GM23248 (cell line): ENCODE results near the gene MRPS14. TPM values are rescaled to one million over a fixed set of nuclear protein-coding genes. Genes with fewer than 3 reads are reported as not detected.

ENCODE experiments used
- DNase-seq: peaks from one replicate; pipeline ENCODE4 v3.0.0-alpha.2; 2015
- H2AFZ ChIP-seq: fragments of 200-600 bp; sonication (generic); 2 replicates; pipeline ENCODE4 v1.6.1; 2016; ENCODE audit warnings: antibody characterized with exemption
- H3F3A ChIP-seq: fragments of 200-600 bp; sonication (generic); 2 replicates; pipeline ENCODE4 v1.6.1; 2016; ENCODE audit warnings: mild to moderate bottlenecking, antibody characterized with exemption, mixed run types; ENCODE audit not compliant: insufficient read depth
- H3K27ac ChIP-seq: fragments of 200-600 bp; sonication (generic); 2 replicates; pipeline ENCODE4 v1.5.1; 2016; ENCODE audit warnings: mild to moderate bottlenecking
- H3K27me3 ChIP-seq: fragments of 200-600 bp; sonication (generic); replicated peaks from 2 replicates; pipeline ENCODE4 v1.6.1; 2016; ENCODE audit warnings: mild to moderate bottlenecking; ENCODE audit not compliant: insufficient read depth
- H3K36me3 ChIP-seq: fragments of 200-600 bp; sonication (generic); 2 replicates; pipeline ENCODE4 v1.6.1; 2016; ENCODE audit warnings: low read depth, mild to moderate bottlenecking
- H3K4me1 ChIP-seq: fragments of 200-600 bp; sonication (generic); 2 replicates; pipeline ENCODE4 v1.6.1; 2016; ENCODE audit warnings: mild to moderate bottlenecking; ENCODE audit not compliant: insufficient read depth
- H3K4me2 ChIP-seq: fragments of 200-600 bp; sonication (generic); one replicate; pipeline ENCODE4 v1.6.1; 2016; ENCODE audit warnings: mild to moderate bottlenecking; ENCODE audit not compliant: unreplicated experiment
- H3K4me3 ChIP-seq: fragments of 200-600 bp; sonication (generic); 2 replicates; pipeline ENCODE4 v1.5.1; 2016; ENCODE audit warnings: mild to moderate bottlenecking
- H3K79me2 ChIP-seq: fragments of 200-600 bp; sonication (generic); 2 replicates; pipeline ENCODE4 v1.6.1; 2016; ENCODE audit warnings: mild to moderate bottlenecking; ENCODE audit not compliant: insufficient read depth
- H3K9ac ChIP-seq: fragments of 200-600 bp; sonication (generic); 2 replicates; pipeline ENCODE4 v1.6.1; 2016; ENCODE audit warnings: mild to moderate bottlenecking
- H3K9me2 ChIP-seq: fragments of 200-600 bp; sonication (generic); 2 replicates; pipeline ENCODE4 v1.6.1; 2016; ENCODE audit warnings: mixed run types, mild to moderate bottlenecking, moderate library complexity; ENCODE audit not compliant: insufficient read depth
- H3K9me3 ChIP-seq: fragments of 200-600 bp; sonication (generic); one replicate; pipeline ENCODE4 v1.6.1; 2017; ENCODE audit warnings: low read depth
- H4K20me1 ChIP-seq: fragments of 200-600 bp; sonication (generic); 2 replicates; pipeline ENCODE4 v1.6.0; 2016; ENCODE audit not compliant: insufficient read depth
- EZH2 ChIP-seq: fragments of 200-600 bp; sonication (generic); IDR thresholded peaks from 2 replicates; pipeline ENCODE4 v1.6.1; 2018; ENCODE audit warnings: antibody characterized with exemption, mild to moderate bottlenecking; ENCODE audit not compliant: insufficient read depth, poor library complexity, severe bottlenecking
- EZH2phosphoT487 ChIP-seq: fragments of 200-600 bp; sonication (generic); IDR thresholded peaks from 2 replicates; pipeline ENCODE4 v1.6.1; 2018; ENCODE audit warnings: antibody characterized with exemption, moderate library complexity, mild to moderate bottlenecking, low read depth; ENCODE audit not compliant: insufficient read depth
- WGBS, 2 experiments: methylation state at CpG; one replicate each; pipeline ENCODE4 v1.1.6; 2015 to 2017; ENCODE audit warnings: low lambda C conversion rate in 2 of 2, low coverage in 1 of 2; ENCODE audit errors: missing lambda C conversion rate in 2 of 2; 5-methylcytosine and 5-hydroxymethylcytosine counted together
- in situ Hi-C: fragments of 300-500 bp; cut with MboI; formaldehyde crosslinking; loops from 2 replicates; pipeline ENCODE4 v1.15.0; 2020
- polyA plus RNA-seq: library from polyadenylated mRNA; unstranded; fragments of >200 nt; fragmentation: Nextera tagmentation; extraction: Ambion mirVana; gene quantifications from 2 replicates; pipeline ENCODE4 v1.2.1, GENCODE V29; 2016
- small RNA-seq: library from RNA; depleted of rRNA; stranded (forward); fragments of <200 nt; gene quantifications from one replicate; pipeline ENCODE3, GENCODE V24; 2014; ENCODE audit warnings: low read depth, low replicate concordance
- total RNA-seq: library from RNA; depleted of rRNA; stranded (reverse); fragments of >200 nt; shearing (Covaris generic); gene quantifications from 2 replicates; pipeline ENCODE4 v1.2.3, GENCODE V29; 2014; rRNA removed

MRPS14 gene
- total and polyA plus RNA-seq, 2 experiments from 2014 or later = 19.6 to 63.7 TPM

DNA sequence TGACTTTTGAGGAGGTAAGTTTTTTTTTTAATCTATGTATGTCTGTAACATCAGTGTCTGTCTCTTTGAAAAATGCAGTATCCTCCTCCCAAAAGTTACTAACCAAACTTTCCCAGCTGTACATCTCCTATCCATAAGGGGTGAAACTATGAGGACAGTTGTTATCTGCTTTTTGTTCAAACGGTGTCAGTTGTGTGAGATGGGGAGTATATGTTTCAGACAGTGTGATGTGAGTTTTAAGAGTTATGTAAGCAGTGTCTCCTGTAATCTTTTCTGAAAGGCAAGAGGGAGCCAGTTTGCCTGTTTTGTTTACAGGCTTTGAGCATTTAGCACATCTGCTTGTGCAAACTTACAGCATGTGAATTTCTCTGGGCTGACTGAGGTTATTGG lies 58.3 kb downstream of the MRPS14 start:
- Histone ChIP-seq H3K4me1 (peaks cover 18% of the 10 kb centered on the region; the same call in 1 of the 2 replicates), H3K4me3 (no peak overlapping the region), H2AFZ (no peak overlapping the region), H3K9me3 (no peaks in the 10 kb centered on the region), H3F3A (no peaks in the 10 kb centered on the region), H3K9me2 (no peaks in the 10 kb centered on the region), H3K9ac (no peak overlapping the region), H3K27me3 (no peaks in the 10 kb centered on the region), H3K4me2 (no peak overlapping the region), H3K36me3 (no peaks in the 10 kb centered on the region), H3K79me2 (no peaks in the 10 kb centered on the region), H4K20me1 (no peaks in the 10 kb centered on the region), H3K27ac (no peak overlapping the region)
- in situ Hi-C loops = no loop called here
- TF ChIP-seq EZH2 (no peak), EZH2phosphoT487 (no peak)
- no peak for DNase-seq
- 21 to 22% methylated on average over 1 of the region's 1 CpG for WGBS, 2 experiments

GRCh38 chr1:174964261-174964971 lies 58.8 kb downstream of the MRPS14 start:
- Histone ChIP-seq H3K27ac (no peak overlapping the region), H3K4me1 (peaks cover 18% of the 10 kb centered on the region; the same call in 1 of the 2 replicates), H3K9me3 (no peaks in the 10 kb centered on the region), H3K9me2 (no peaks in the 10 kb centered on the region), H3K9ac (no peak overlapping the region), H3K27me3 (no peaks in the 10 kb centered on the region), H3K4me2 (no peak overlapping the region), H3K36me3 (no peaks in the 10 kb centered on the region), H3K4me3 (no peak overlapping the region), H4K20me1 (no peaks in the 10 kb centered on the region), H2AFZ (no peak overlapping the region), H3K79me2 (no peaks in the 10 kb centered on the region), H3F3A (no peaks in the 10 kb centered on the region)
- TF ChIP-seq EZH2phosphoT487 (no peak), EZH2 (no peak)
- peak; percentile 55 for DNase-seq
- 25 to 33% methylated on average over 6 of the region's 6 CpGs for WGBS, 2 experiments
- in situ Hi-C loops = no loop called here

DNA sequence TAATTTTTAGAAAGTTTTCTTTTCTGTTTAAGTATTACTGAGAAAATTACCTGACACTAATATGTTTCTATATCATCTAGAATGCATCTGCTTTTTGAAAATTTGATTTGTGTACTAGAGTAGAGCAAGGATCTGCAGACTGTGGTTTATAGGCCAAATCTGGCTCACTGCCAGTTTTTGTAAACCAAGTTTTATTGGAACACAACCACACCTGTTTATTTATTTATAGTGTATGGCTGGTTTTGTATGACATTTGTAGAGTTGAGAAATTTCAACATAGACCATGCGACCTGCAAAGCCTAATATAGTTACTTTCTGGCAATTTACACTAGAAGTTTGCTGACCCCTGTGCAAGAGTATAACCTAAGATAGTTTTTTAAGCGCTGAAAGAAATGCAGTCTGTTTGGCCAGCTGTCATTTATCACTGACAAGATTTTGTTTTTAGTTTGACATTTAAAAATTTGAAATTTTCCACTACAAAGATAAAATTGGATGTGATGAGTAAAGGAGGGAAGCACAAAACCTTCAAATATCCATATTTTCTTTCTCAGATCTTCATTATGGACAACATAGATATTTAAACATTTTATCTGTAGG lies 59.6 kb downstream of the MRPS14 start:
- H3K9ac ChIP-seq = no peak overlapping the region
- no peaks in the 10 kb centered on the region for H3K36me3 ChIP-seq
- H3F3A ChIP-seq = no peaks in the 10 kb centered on the region
- H3K4me2 ChIP-seq = no peak overlapping the region
- H3K79me2 ChIP-seq = no peaks in the 10 kb centered on the region
- no peak overlapping the region for H2AFZ ChIP-seq
- H3K27me3 ChIP-seq = no peaks in the 10 kb centered on the region
- no peak overlapping the region for H3K4me3 ChIP-seq
- H3K4me1 ChIP-seq = peaks cover 14% of the 10 kb centered on the region; the same call in 1 of the 2 replicates
- no peak for TF ChIP-seq EZH2
- no peak for TF ChIP-seq EZH2phosphoT487
- no peak overlapping the region for H3K27ac ChIP-seq
- H3K9me3 ChIP-seq = no peaks in the 10 kb centered on the region
- in situ Hi-C loops = no loop called here
- no peak for DNase-seq
- H3K9me2 ChIP-seq = no peaks in the 10 kb centered on the region
- H4K20me1 ChIP-seq = no peaks in the 10 kb centered on the region
- 50 to 56% methylated on average over 2 of the region's 2 CpGs for WGBS, 2 experiments

Small RNAs within 50 kb of the gene (small RNA-seq; reads per million reads assigned to genes)
- gene RF00019 (not detected), gene RNU6-307P (not detected)

Other genes with a start within 250 kb of the MRPS14 start
- 71.3 and 84.8 TPM in 2 replicates for gene CACYBP, start 23.5 kb downstream of the MRPS14 start, total RNA-seq
- gene CACYBP, start 23.5 kb downstream of the MRPS14 start, polyA plus RNA-seq = 165 and 195 TPM in 2 replicates
- not detected in 2 replicates for gene TNN, start 44.4 kb upstream of the MRPS14 start, total RNA-seq
- not detected in 2 replicates for gene TNN, start 44.4 kb upstream of the MRPS14 start, polyA plus RNA-seq
- gene KIAA0040, start 169.4 kb upstream of the MRPS14 start, total RNA-seq = 0.22 TPM in 1 of 2 replicates, not detected in the other
- 0.04 and 0.08 TPM in 2 replicates for gene KIAA0040, start 169.4 kb upstream of the MRPS14 start, polyA plus RNA-seq